Smooth muscle cell (in vitro differentiated cells): Measurements from ENCODE around the gene GNG12. TPM values are rescaled to one million over a fixed set of nuclear protein-coding genes. Genes with fewer than 3 reads are reported as not detected.

Experiments used
- DNase-seq: peaks from one replicate; lab custom pipeline; 2025; ENCODE audit not compliant: unreplicated experiment; lab: John Stamatoyannopoulos, UW
- H2AFZ ChIP-seq: fragments of 200-600 bp; sonication (generic); 2 replicates; pipeline ENCODE4 v1.6.0; 2016; ENCODE audit warnings: antibody characterized with exemption, low read depth, mild to moderate bottlenecking
- H3F3A ChIP-seq: fragments of 200-600 bp; sonication (generic); 2 replicates; pipeline ENCODE4 v1.6.0; 2017; ENCODE audit warnings: antibody characterized with exemption, low read depth
- H3K27ac ChIP-seq: fragments of 200-600 bp; sonication (generic); 2 replicates; pipeline ENCODE4 v1.5.1; 2016; ENCODE audit warnings: low read depth, mild to moderate bottlenecking
- H3K27me3 ChIP-seq: fragments of 200-600 bp; sonication (generic); 2 replicates; pipeline ENCODE4 v1.6.1; 2016; ENCODE audit warnings: low read depth, mild to moderate bottlenecking
- H3K36me3 ChIP-seq: fragments of 200-600 bp; sonication (generic); 2 replicates; pipeline ENCODE4 v1.5.1; 2016; ENCODE audit warnings: low read depth
- H3K4me1 ChIP-seq: fragments of 200-600 bp; sonication (generic); 2 replicates; pipeline ENCODE4 v1.5.1; 2016; ENCODE audit warnings: low read depth
- H3K4me2 ChIP-seq: fragments of 200-600 bp; sonication (generic); 2 replicates; pipeline ENCODE4 v1.6.0; 2016; ENCODE audit warnings: mild to moderate bottlenecking
- H3K4me3 ChIP-seq: fragments of 200-600 bp; sonication (generic); 2 replicates; pipeline ENCODE4 v1.5.1; 2016; ENCODE audit warnings: mild to moderate bottlenecking
- H3K79me2 ChIP-seq: fragments of 200-600 bp; sonication (generic); 2 replicates; pipeline ENCODE4 v1.6.0; 2016; ENCODE audit warnings: low read depth, mild to moderate bottlenecking
- H3K9ac ChIP-seq: fragments of 200-600 bp; sonication (generic); 2 replicates; pipeline ENCODE4 v1.6.0; 2016; ENCODE audit warnings: low read depth
- H3K9me3 ChIP-seq: fragments of 200-600 bp; sonication (generic); replicated peaks from 2 replicates; pipeline ENCODE4 v1.5.1; 2016; ENCODE audit warnings: low read depth
- H4K20me1 ChIP-seq: fragments of 200-600 bp; sonication (generic); 2 replicates; pipeline ENCODE4 v1.6.0; 2016; ENCODE audit warnings: low read depth
- CTCF ChIP-seq: fragments of 200-600 bp; sonication (generic); IDR thresholded peaks from 2 replicates; pipeline ENCODE4 v1.5.1; 2017; ENCODE audit warnings: borderline replicate concordance, mild to moderate bottlenecking, antibody characterized with exemption; ENCODE audit not compliant: insufficient read depth, poor library complexity, severe bottlenecking
- WGBS: methylation state at CpG from one replicate; pipeline ENCODE4 v1.1.7; 2016; ENCODE audit warnings: low lambda C conversion rate; 5-methylcytosine and 5-hydroxymethylcytosine counted together
- polyA plus RNA-seq: library from polyadenylated mRNA; unstranded; fragments of >200 nt; fragmentation: Nextera tagmentation; extraction: Ambion mirVana; gene quantifications from 2 replicates; pipeline ENCODE4 v1.2.1, GENCODE V29; 2016
- total RNA-seq: library from RNA; depleted of rRNA; stranded (reverse); fragments of >200 nt; gene quantifications from 2 replicates; pipeline ENCODE4 v1.2.3, GENCODE V29; 2014

Gene GNG12
- total and polyA plus RNA-seq, 2 experiments from 2014 or later, result 54.6 to 86.6 TPM

GRCh38 chr1:67831850-67832513 is 1.3 kb downstream of the GNG12 start:
- Histone ChIP-seq H3K27ac (peak overlapping the region; percentile 75), H3K27me3 (no peaks in the 10 kb centered on the region), H4K20me1 (peaks cover 25% of the 10 kb centered on the region), H3F3A (peaks cover 13% of the 10 kb centered on the region), H3K36me3 (no peaks in the 10 kb centered on the region), H2AFZ (peak overlapping the region; percentile 93), H3K79me2 (peaks cover 42% of the 10 kb centered on the region), H3K9me3 (no peaks in the 10 kb centered on the region), H3K4me1 (peaks cover 10% of the 10 kb centered on the region), H3K9ac (peak overlapping the region; percentile 82), H3K4me3 (peak overlapping the region; percentile 89), H3K4me2 (peak overlapping the region; percentile 98)
- under 1% methylated on average over 34 of the region's 34 CpGs for WGBS
- no peak for DNase-seq
- TF ChIP-seq CTCF, result no peak

GRCh38 chr1:67830928-67831830 is 2.1 kb downstream of the GNG12 start:
- peaks cover 10% of the 10 kb centered on the region for H3K4me1 ChIP-seq
- H3K27me3 ChIP-seq, result no peaks in the 10 kb centered on the region
- H3K9me3 ChIP-seq, result no peaks in the 10 kb centered on the region
- peaks cover 50% of the 10 kb centered on the region for H3K79me2 ChIP-seq
- no peak for DNase-seq
- H2AFZ ChIP-seq, result peak overlapping the region; percentile 93
- WGBS, result 29% methylated on average over 7 of the region's 7 CpGs
- H3F3A ChIP-seq, result peaks cover 13% of the 10 kb centered on the region
- TF ChIP-seq CTCF, result no peak
- H3K4me3 ChIP-seq, result peak overlapping the region; percentile 89
- H3K36me3 ChIP-seq, result no peaks in the 10 kb centered on the region
- peaks cover 33% of the 10 kb centered on the region for H4K20me1 ChIP-seq
- H3K9ac ChIP-seq, result peak overlapping the region; percentile 82
- peak overlapping the region; percentile 98 for H3K4me2 ChIP-seq
- H3K27ac ChIP-seq, result peak overlapping the region; percentile 75

GRCh38 chr1:67830226-67830625 is 3.0 kb downstream of the GNG12 start:
- 76% methylated on average over 5 of the region's 5 CpGs for WGBS
- Histone ChIP-seq H4K20me1 (peaks cover 42% of the 10 kb centered on the region), H3K4me1 (peaks cover 10% of the 10 kb centered on the region), H3K9me3 (no peaks in the 10 kb centered on the region), H3K36me3 (no peaks in the 10 kb centered on the region), H3F3A (peaks cover 13% of the 10 kb centered on the region), H3K27me3 (no peaks in the 10 kb centered on the region), H3K79me2 (peaks cover 51% of the 10 kb centered on the region), H3K9ac (no peak overlapping the region), H3K27ac (no peak overlapping the region), H3K4me2 (no peak overlapping the region), H3K4me3 (peak overlapping the region; percentile 89), H2AFZ (no peak overlapping the region)
- no peak for DNase-seq
- TF ChIP-seq CTCF, result no peak
